Panc1 (cell line): ENCODE results near the gene INO80C. TPM values are rescaled to one million over a fixed set of nuclear protein-coding genes. Genes with fewer than 3 reads are reported as not detected.

Experiments
- ATAC-seq: fragments of 200-7000 bp; cut with Tn5 transposase; 2 replicates; pipeline ENCODE4 v1.9.1; 2020; ENCODE audit warnings: mild to moderate bottlenecking, moderate library complexity
- BruUV-seq: library from RNA; stranded (reverse); fragments of 400-500 nt; replicated peaks from 2 replicates; lab custom pipeline; 2021; lab: Mats Ljungman, UMichigan
- CTCF ChIA-PET: fragments of 300-600 bp; sonication (Branson Sonifier 250); formaldehyde crosslinking; loops from one replicate; lab custom pipeline; 2022; ENCODE audit warnings: antibody characterized with exemption; lab: Charles Lee
- POLR2A ChIA-PET: fragments of 300-600 bp; sonication (Branson Sonifier 250); formaldehyde crosslinking; loops from one replicate; lab custom pipeline; 2022; ENCODE audit warnings: antibody characterized with exemption; lab: Charles Lee
- DNase-seq: peaks from one replicate; pipeline ENCODE4 v3.0.0-alpha.2; 2010; ENCODE audit warnings: low read depth, low spot score
- H3K27ac ChIP-seq: 2 replicates; pipeline ENCODE4 v1.5.1; 2011; ENCODE audit warnings: mild to moderate bottlenecking, low read length, inconsistent platforms
- H3K27me3 ChIP-seq: fragments of 200-500 bp; sonication (Bioruptor generic); 2 replicates; pipeline ENCODE4 v1.6.0; 2014; ENCODE audit warnings: low read length, inconsistent platforms; ENCODE audit not compliant: control insufficient read depth, insufficient read depth
- H3K36me3 ChIP-seq: fragments of 200-500 bp; sonication (Bioruptor generic); 2 replicates; pipeline ENCODE4 v1.5.1; 2014; ENCODE audit warnings: inconsistent platforms, mild to moderate bottlenecking, low read length, moderate library complexity; ENCODE audit not compliant: control insufficient read depth, insufficient read depth
- H3K4me1 ChIP-seq: 2 replicates; pipeline ENCODE4 v1.5.1; 2011; ENCODE audit warnings: inconsistent platforms, mild to moderate bottlenecking, low read length, moderate library complexity; ENCODE audit not compliant: control insufficient read depth, insufficient read depth
- H3K4me3 ChIP-seq, 2 experiments: 2 replicates each; pipeline ENCODE4 v1.5.1; 2011 to 2012; ENCODE audit warnings: low read depth in 2 of 2, low read length in 2 of 2, mild to moderate bottlenecking in 2 of 2, inconsistent platforms in 1 of 2, moderate library complexity in 1 of 2
- H3K9me3 ChIP-seq: fragments of 200-500 bp; sonication (Bioruptor generic); 2 replicates; pipeline ENCODE4 v1.5.1; 2014; ENCODE audit warnings: low read depth, mild to moderate bottlenecking, inconsistent platforms, low read length, moderate library complexity; ENCODE audit not compliant: control insufficient read depth, insufficient read depth
- POLR2AphosphoS5 ChIP-seq: IDR thresholded peaks from 2 replicates; pipeline ENCODE4 v1.6.1; 2012; ENCODE audit warnings: mild to moderate bottlenecking, low read depth, low read length, moderate library complexity
- SIN3A ChIP-seq: IDR thresholded peaks from 2 replicates; pipeline ENCODE4 v1.6.1; 2012; ENCODE audit warnings: low read depth, mild to moderate bottlenecking, low read length, moderate library complexity, borderline replicate concordance; ENCODE audit not compliant: insufficient read depth
- TCF7L2 ChIP-seq: IDR thresholded peaks from 2 replicates; pipeline ENCODE4 v1.6.1; 2011; ENCODE audit warnings: mild to moderate bottlenecking, low read depth, low read length, inconsistent platforms
- in situ Hi-C: cut with HindIII; loops from 2 replicates; pipeline ENCODE4 v1.10.0; 2016; ENCODE audit warnings: low sequenced_read_pairs, low pct_unique_long_range_greater_than_20kb
- intact Hi-C: fragments of 100-400 bp; cut with micrococcal nuclease; formaldehyde crosslinking; loops from one replicate; pipeline ENCODE4 v1.10.0; 2022; ENCODE audit not compliant: unreplicated experiment
- total RNA-seq: library from RNA; stranded (reverse); gene quantifications from one replicate; pipeline ENCODE4 v1.2.1, GENCODE V29; 2021; ENCODE audit not compliant: unreplicated experiment
- TF ChIP-seq, protein P1 (sequence below), 2 experiments: IDR thresholded peaks; 2 replicates each; pipeline ENCODE4 v1.6.1; 2011 to 2012; ENCODE audit warnings: low read depth in 2 of 2, control low read depth in 1 of 2, low read length in 1 of 2, mild to moderate bottlenecking in 1 of 2, moderate library complexity in 1 of 2; ENCODE audit not compliant: insufficient read depth in 1 of 2
- TF ChIP-seq, protein P2 (sequence below): fragments of 450-650 bp; IDR thresholded peaks from 2 replicates; pipeline ENCODE4 v1.5.1; 2017; ENCODE audit warnings: mild to moderate bottlenecking

Gene INO80C
- total RNA-seq, 1 experiment from 2014 or later, result 25.8 TPM

DNA sequence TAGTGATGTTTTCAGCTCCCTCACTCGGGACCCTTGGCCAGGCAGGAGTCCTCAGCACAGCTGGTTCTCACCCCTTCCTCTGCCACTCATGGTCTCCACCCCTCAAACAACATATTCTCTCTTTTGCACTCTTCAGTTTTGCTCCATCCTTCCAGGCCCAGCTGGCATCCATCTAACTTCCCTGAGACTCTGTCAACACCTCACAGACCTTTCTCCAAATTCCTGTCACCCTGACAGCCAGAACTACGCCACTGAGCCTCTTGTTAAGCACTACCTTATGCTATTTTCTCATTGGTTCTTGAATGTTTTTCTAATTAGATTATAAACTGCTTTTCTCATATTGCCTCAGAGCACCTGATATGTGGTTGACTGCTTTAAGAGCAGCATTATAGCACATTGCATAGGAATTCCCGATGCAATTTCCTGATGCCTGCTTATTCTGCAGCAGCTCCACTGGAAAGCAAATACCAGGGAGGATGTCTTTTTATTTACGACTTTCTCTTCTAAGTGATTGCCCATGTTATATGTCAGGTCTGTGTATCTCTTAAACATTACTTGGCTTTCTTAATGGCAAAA is 12.4 kb upstream of the INO80C start:
- no peaks in the 10 kb centered on the region for H3K27me3 ChIP-seq
- ATAC-seq, result no peak
- POLR2A ChIA-PET, result no interaction called here

DNA sequence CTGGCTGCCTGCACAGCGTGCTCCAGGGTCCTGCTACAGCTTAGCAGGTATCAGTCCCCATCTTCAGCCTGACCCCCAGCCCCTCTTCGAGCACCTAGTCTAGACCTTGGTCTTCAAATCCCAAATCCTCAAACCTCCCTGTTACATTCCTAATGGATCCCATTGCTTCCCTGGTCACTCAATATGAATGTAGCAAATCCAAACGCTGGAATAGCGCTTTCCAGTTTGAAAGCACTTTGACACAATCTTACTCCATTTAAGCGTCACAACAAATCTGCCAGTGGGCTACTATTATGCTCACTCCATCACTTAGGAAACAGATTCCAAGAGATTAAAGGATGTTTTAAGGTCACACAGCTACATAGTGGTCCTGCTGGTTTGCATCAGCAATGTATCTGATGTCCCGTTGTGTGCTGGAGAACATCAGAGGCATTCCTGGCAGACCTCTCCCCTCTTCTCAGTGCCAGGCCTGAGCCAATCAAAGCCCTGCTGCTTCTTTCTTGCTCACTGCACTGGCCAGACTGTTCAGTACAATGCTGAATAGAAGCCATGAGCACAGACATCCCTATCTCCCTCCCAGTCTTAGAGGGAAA is 11.1 kb upstream of the INO80C start:
- H3K4me1 ChIP-seq, result peaks cover 13% of the 10 kb centered on the region
- H3K4me3 ChIP-seq, result no peak overlapping the region
- no peaks in the 10 kb centered on the region for H3K36me3 ChIP-seq
- no peaks in the 10 kb centered on the region for H3K9me3 ChIP-seq
- intact Hi-C loops (no loop called here), in situ Hi-C loops (no loop called here)
- BruUV-seq, result no TSS peak
- DNase-seq (no peak), ATAC-seq (no peak)
- CTCF ChIA-PET, result no interaction called here
- POLR2A ChIA-PET, result no interaction called here
- H3K27ac ChIP-seq, result no peak overlapping the region
- H3K27me3 ChIP-seq, result no peaks in the 10 kb centered on the region
- TF ChIP-seq POLR2AphosphoS5 (no peak), SIN3A (no peak), TCF7L2 (no peak)
- TF ChIP-seq, protein P1, sequence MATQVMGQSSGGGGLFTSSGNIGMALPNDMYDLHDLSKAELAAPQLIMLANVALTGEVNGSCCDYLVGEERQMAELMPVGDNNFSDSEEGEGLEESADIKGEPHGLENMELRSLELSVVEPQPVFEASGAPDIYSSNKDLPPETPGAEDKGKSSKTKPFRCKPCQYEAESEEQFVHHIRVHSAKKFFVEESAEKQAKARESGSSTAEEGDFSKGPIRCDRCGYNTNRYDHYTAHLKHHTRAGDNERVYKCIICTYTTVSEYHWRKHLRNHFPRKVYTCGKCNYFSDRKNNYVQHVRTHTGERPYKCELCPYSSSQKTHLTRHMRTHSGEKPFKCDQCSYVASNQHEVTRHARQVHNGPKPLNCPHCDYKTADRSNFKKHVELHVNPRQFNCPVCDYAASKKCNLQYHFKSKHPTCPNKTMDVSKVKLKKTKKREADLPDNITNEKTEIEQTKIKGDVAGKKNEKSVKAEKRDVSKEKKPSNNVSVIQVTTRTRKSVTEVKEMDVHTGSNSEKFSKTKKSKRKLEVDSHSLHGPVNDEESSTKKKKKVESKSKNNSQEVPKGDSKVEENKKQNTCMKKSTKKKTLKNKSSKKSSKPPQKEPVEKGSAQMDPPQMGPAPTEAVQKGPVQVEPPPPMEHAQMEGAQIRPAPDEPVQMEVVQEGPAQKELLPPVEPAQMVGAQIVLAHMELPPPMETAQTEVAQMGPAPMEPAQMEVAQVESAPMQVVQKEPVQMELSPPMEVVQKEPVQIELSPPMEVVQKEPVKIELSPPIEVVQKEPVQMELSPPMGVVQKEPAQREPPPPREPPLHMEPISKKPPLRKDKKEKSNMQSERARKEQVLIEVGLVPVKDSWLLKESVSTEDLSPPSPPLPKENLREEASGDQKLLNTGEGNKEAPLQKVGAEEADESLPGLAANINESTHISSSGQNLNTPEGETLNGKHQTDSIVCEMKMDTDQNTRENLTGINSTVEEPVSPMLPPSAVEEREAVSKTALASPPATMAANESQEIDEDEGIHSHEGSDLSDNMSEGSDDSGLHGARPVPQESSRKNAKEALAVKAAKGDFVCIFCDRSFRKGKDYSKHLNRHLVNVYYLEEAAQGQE (IDR thresholded peaks at IDR 0.05; ENCODE audit: insufficient read depth in 1 of 2, low read depth in 2 of 2, low read length in 1 of 2), result no peak
- TF ChIP-seq, protein P2, sequence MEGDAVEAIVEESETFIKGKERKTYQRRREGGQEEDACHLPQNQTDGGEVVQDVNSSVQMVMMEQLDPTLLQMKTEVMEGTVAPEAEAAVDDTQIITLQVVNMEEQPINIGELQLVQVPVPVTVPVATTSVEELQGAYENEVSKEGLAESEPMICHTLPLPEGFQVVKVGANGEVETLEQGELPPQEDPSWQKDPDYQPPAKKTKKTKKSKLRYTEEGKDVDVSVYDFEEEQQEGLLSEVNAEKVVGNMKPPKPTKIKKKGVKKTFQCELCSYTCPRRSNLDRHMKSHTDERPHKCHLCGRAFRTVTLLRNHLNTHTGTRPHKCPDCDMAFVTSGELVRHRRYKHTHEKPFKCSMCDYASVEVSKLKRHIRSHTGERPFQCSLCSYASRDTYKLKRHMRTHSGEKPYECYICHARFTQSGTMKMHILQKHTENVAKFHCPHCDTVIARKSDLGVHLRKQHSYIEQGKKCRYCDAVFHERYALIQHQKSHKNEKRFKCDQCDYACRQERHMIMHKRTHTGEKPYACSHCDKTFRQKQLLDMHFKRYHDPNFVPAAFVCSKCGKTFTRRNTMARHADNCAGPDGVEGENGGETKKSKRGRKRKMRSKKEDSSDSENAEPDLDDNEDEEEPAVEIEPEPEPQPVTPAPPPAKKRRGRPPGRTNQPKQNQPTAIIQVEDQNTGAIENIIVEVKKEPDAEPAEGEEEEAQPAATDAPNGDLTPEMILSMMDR, result no peak

More for the DNA sequence above, 12.4 kb upstream of the INO80C start:
- no peaks in the 10 kb centered on the region for H3K36me3 ChIP-seq
- H3K9me3 ChIP-seq, result no peaks in the 10 kb centered on the region
- H3K4me1 ChIP-seq, result peaks cover 21% of the 10 kb centered on the region
- TF ChIP-seq, protein P1 (IDR thresholded peaks at IDR 0.05; ENCODE audit: insufficient read depth in 1 of 2, low read depth in 2 of 2, low read length in 1 of 2), result no peak
- no peak for TF ChIP-seq SIN3A
- TF ChIP-seq, protein P2, result no peak
- no peak for TF ChIP-seq TCF7L2
- no peak for TF ChIP-seq POLR2AphosphoS5
- CTCF ChIA-PET, result no interaction called here
- H3K4me3 ChIP-seq, result no peak overlapping the region
- intact Hi-C loops, result no loop called here
- in situ Hi-C loops, result no loop called here
- no peak for DNase-seq
- BruUV-seq, result no TSS peak
- no peak overlapping the region; the same call in 1 of the 2 replicates for H3K27ac ChIP-seq
